Measurements from ENCODE around the gene MAGI1.

The MAGI1 gene

GRCh38 chr3:65713016-65713415 lies 325.7 kb downstream of the MAGI1 start:
- Histone ChIP-seq H3K36me3 (ENCODE audit: control insufficient read depth, insufficient read depth, low read length) (no peaks in the 10 kb centered on the region), H3K4me3 (ENCODE audit: low read length) (no peak overlapping the region), H3K9me3 (ENCODE audit: control insufficient read depth, insufficient read depth, low read length) (no peaks in the 10 kb centered on the region), H3K27ac (ENCODE audit: low read length) (no peak overlapping the region), H3K4me1 (ENCODE audit: control insufficient read depth, insufficient read depth, low read length) (peaks cover 2% of the 10 kb centered on the region; the same call in 1 of the 2 replicates), H3K27me3 (ENCODE audit: control insufficient read depth, insufficient read depth, low read length) (no peaks in the 10 kb centered on the region)
- DNase-seq (ENCODE audit: low read depth, low spot score), result no peak
- no CpG with 5 or more reads among the region's 1 CpG for WGBS (ENCODE audit: insufficient coverage, insufficient read length)

DNA sequence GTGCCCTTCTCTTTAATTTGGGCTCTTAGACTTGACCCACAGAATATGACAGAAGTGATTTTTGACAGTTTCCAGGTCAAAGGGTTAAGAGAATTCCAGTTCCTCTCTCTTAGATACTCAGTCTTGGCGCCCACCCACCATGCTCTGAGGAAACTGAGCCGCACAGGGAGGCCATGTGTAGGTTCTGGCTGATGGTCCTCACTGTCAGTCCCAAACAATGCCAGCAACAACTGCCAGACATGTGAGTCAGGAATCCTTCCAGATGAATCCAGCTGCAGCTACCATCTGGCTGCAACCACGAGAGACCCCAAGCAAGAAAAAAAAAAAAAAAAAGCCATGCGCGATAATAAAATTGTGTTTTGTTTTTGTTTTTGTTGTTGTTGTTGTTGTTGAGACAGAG lies 326.6 kb downstream of the MAGI1 start:
- no peaks in the 10 kb centered on the region for H3K9me3 ChIP-seq (ENCODE audit: control insufficient read depth, insufficient read depth, low read length)
- DNase-seq (ENCODE audit: low read depth, low spot score), result no peak
- no peak overlapping the region for H3K27ac ChIP-seq (ENCODE audit: low read length)
- H3K4me1 ChIP-seq (ENCODE audit: control insufficient read depth, insufficient read depth, low read length), result peaks cover 2% of the 10 kb centered on the region; the same call in 1 of the 2 replicates
- no peaks in the 10 kb centered on the region for H3K36me3 ChIP-seq (ENCODE audit: control insufficient read depth, insufficient read depth, low read length)
- H3K4me3 ChIP-seq (ENCODE audit: low read length), result no peak overlapping the region
- no peaks in the 10 kb centered on the region for H3K27me3 ChIP-seq (ENCODE audit: control insufficient read depth, insufficient read depth, low read length)
- WGBS (ENCODE audit: insufficient coverage, insufficient read length), result no CpG with 5 or more reads among the region's 5 CpGs

- H3K4me1 ChIP-seq (ENCODE audit: control insufficient read depth, insufficient read depth, low read length), result 0 out of 2 replicates have a peak, but pooled peaks cover 1% of the 10 kb centered on the region
- H3K36me3 ChIP-seq (ENCODE audit: control insufficient read depth, insufficient read depth, low read length), result no peaks in the 10 kb centered on the region
- H3K27me3 ChIP-seq (ENCODE audit: control insufficient read depth, insufficient read depth, low read length), result no peaks in the 10 kb centered on the region
- H3K4me3 ChIP-seq (ENCODE audit: low read length), result no peak overlapping the region
- WGBS (ENCODE audit: insufficient coverage, insufficient read length), result no CpG with 5 or more reads among the region's 13 CpGs
- no peak overlapping the region for H3K27ac ChIP-seq (ENCODE audit: low read length)
- DNase-seq (ENCODE audit: low read depth, low spot score), result no peak
- H3K9me3 ChIP-seq (ENCODE audit: control insufficient read depth, insufficient read depth, low read length), result no peaks in the 10 kb centered on the region
Observed at GRCh38 chr3:65706776-65707568, 331.7 kb downstream of the MAGI1 start.

- no peak for DNase-seq (ENCODE audit: low read depth, low spot score)
- WGBS (ENCODE audit: insufficient coverage, insufficient read length), result no CpG with 5 or more reads among the region's 4 CpGs
- Histone ChIP-seq H3K9me3 (ENCODE audit: control insufficient read depth, insufficient read depth, low read length) (no peaks in the 10 kb centered on the region), H3K36me3 (ENCODE audit: control insufficient read depth, insufficient read depth, low read length) (no peaks in the 10 kb centered on the region), H3K27me3 (ENCODE audit: control insufficient read depth, insufficient read depth, low read length) (no peaks in the 10 kb centered on the region), H3K27ac (ENCODE audit: low read length) (no peak overlapping the region), H3K4me3 (ENCODE audit: low read length) (no peak overlapping the region), H3K4me1 (ENCODE audit: control insufficient read depth, insufficient read depth, low read length) (0 out of 2 replicates have a peak, but pooled peaks cover 1% of the 10 kb centered on the region)
Observed at GRCh38 chr3:65706301-65706700, 332.4 kb downstream of the MAGI1 start.

GRCh38 chr3:65703820-65704219 lies 334.9 kb downstream of the MAGI1 start:
- Histone ChIP-seq H3K4me1 (ENCODE audit: control insufficient read depth, insufficient read depth, low read length) (0 out of 2 replicates have a peak, but pooled peaks cover 1% of the 10 kb centered on the region), H3K27ac (ENCODE audit: low read length) (no peak overlapping the region), H3K27me3 (ENCODE audit: control insufficient read depth, insufficient read depth, low read length) (no peaks in the 10 kb centered on the region), H3K4me3 (ENCODE audit: low read length) (no peak overlapping the region), H3K36me3 (ENCODE audit: control insufficient read depth, insufficient read depth, low read length) (no peaks in the 10 kb centered on the region), H3K9me3 (ENCODE audit: control insufficient read depth, insufficient read depth, low read length) (no peaks in the 10 kb centered on the region)
- WGBS (ENCODE audit: insufficient coverage, insufficient read length), result no CpG with 5 or more reads among the region's 2 CpGs
- DNase-seq (ENCODE audit: low read depth, low spot score), result no peak

- Histone ChIP-seq H3K36me3 (ENCODE audit: control insufficient read depth, insufficient read depth, low read length) (no peaks in the 10 kb centered on the region), H3K4me3 (ENCODE audit: low read length) (no peak overlapping the region), H3K9me3 (ENCODE audit: control insufficient read depth, insufficient read depth, low read length) (no peaks in the 10 kb centered on the region), H3K27me3 (ENCODE audit: control insufficient read depth, insufficient read depth, low read length) (no peaks in the 10 kb centered on the region), H3K27ac (ENCODE audit: low read length) (no peak overlapping the region), H3K4me1 (ENCODE audit: control insufficient read depth, insufficient read depth, low read length) (0 out of 2 replicates have a peak, but pooled peaks cover 1% of the 10 kb centered on the region)
- DNase-seq (ENCODE audit: low read depth, low spot score), result no peak
- WGBS (ENCODE audit: insufficient coverage, insufficient read length), result no CpG with 5 or more reads among the region's 5 CpGs
Observed at GRCh38 chr3:65703026-65703425, 335.7 kb downstream of the MAGI1 start.

DNA sequence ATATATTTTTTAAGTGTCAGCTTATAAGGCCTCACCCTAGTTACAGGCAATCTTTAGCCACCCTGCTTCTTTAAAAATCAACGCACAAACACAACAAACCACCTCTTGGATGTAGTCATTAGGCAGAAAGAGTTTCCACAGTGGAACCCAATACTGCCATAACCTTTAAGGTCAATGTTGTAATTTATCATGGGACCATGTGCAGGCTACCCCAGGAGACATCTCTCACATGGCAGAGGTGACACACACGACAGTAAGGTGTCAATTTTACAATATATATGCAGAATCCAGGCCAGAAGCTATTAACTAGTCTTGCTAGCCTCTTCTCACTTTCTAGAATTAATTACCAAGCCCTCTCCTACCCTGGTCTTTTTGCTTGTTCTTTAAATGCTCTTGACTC lies 336.5 kb downstream of the MAGI1 start:
- no peaks in the 10 kb centered on the region for H3K9me3 ChIP-seq (ENCODE audit: control insufficient read depth, insufficient read depth, low read length)
- no CpG with 5 or more reads among the region's 2 CpGs for WGBS (ENCODE audit: insufficient coverage, insufficient read length)
- 0 out of 2 replicates have a peak, but pooled peaks cover 1% of the 10 kb centered on the region for H3K4me1 ChIP-seq (ENCODE audit: control insufficient read depth, insufficient read depth, low read length)
- DNase-seq (ENCODE audit: low read depth, low spot score), result no peak
- no peaks in the 10 kb centered on the region for H3K36me3 ChIP-seq (ENCODE audit: control insufficient read depth, insufficient read depth, low read length)
- H3K27ac ChIP-seq (ENCODE audit: low read length), result no peak overlapping the region
- H3K4me3 ChIP-seq (ENCODE audit: low read length), result no peak overlapping the region
- no peaks in the 10 kb centered on the region for H3K27me3 ChIP-seq (ENCODE audit: control insufficient read depth, insufficient read depth, low read length)

GRCh38 chr3:65701516-65701915 lies 337.2 kb downstream of the MAGI1 start:
- no peaks in the 10 kb centered on the region for H3K27me3 ChIP-seq (ENCODE audit: control insufficient read depth, insufficient read depth, low read length)
- H3K36me3 ChIP-seq (ENCODE audit: control insufficient read depth, insufficient read depth, low read length), result no peaks in the 10 kb centered on the region
- no peaks in the 10 kb centered on the region for H3K9me3 ChIP-seq (ENCODE audit: control insufficient read depth, insufficient read depth, low read length)
- H3K27ac ChIP-seq (ENCODE audit: low read length), result no peak overlapping the region
- 0 out of 2 replicates have a peak, but pooled peaks cover 1% of the 10 kb centered on the region for H3K4me1 ChIP-seq (ENCODE audit: control insufficient read depth, insufficient read depth, low read length)
- WGBS (ENCODE audit: insufficient coverage, insufficient read length), result no CpG with 5 or more reads among the region's 4 CpGs
- H3K4me3 ChIP-seq (ENCODE audit: low read length), result no peak overlapping the region
- DNase-seq (ENCODE audit: low read depth, low spot score), result no peak

GRCh38 chr3:65689436-65689835 lies 349.3 kb downstream of the MAGI1 start:
- WGBS (ENCODE audit: insufficient coverage, insufficient read length), result 100% methylated on average over 1 of the region's 3 CpGs
- H3K27me3 ChIP-seq (ENCODE audit: control insufficient read depth, insufficient read depth, low read length), result no peaks in the 10 kb centered on the region
- no peak overlapping the region for H3K27ac ChIP-seq (ENCODE audit: low read length)
- no peaks in the 10 kb centered on the region for H3K9me3 ChIP-seq (ENCODE audit: control insufficient read depth, insufficient read depth, low read length)
- no peak overlapping the region for H3K4me3 ChIP-seq (ENCODE audit: low read length)
- no peak for DNase-seq (ENCODE audit: low read depth, low spot score)
- H3K4me1 ChIP-seq (ENCODE audit: control insufficient read depth, insufficient read depth, low read length), result no peaks in the 10 kb centered on the region
- no peaks in the 10 kb centered on the region for H3K36me3 ChIP-seq (ENCODE audit: control insufficient read depth, insufficient read depth, low read length)

DNA sequence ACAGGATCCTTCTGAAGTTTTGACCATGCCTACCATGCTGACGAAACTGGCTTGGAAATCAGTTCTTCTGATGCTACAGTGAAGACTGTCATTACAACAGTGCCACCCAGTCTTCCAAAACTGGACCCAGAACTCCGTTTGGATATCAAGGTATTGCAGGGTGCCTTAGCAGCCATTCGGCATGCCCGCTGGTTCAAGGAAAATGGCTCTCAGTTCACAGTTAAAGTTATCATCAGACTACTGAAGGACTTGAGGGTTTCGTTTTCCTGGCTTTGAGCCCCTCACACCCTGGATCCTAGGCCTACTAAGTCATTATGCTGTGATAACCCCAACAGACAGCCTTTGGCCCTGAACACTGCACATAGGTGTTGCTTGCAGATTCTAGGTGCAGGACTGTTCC lies 351.0 kb downstream of the MAGI1 start:
- H3K27ac ChIP-seq (ENCODE audit: low read length), result no peak overlapping the region
- no peaks in the 10 kb centered on the region for H3K36me3 ChIP-seq (ENCODE audit: control insufficient read depth, insufficient read depth, low read length)
- no peaks in the 10 kb centered on the region for H3K27me3 ChIP-seq (ENCODE audit: control insufficient read depth, insufficient read depth, low read length)
- H3K9me3 ChIP-seq (ENCODE audit: control insufficient read depth, insufficient read depth, low read length), result no peaks in the 10 kb centered on the region
- H3K4me1 ChIP-seq (ENCODE audit: control insufficient read depth, insufficient read depth, low read length), result no peaks in the 10 kb centered on the region
- DNase-seq (ENCODE audit: low read depth, low spot score), result no peak
- WGBS (ENCODE audit: insufficient coverage, insufficient read length), result no CpG with 5 or more reads among the region's 5 CpGs
- H3K4me3 ChIP-seq (ENCODE audit: low read length), result no peak overlapping the region

Measured in iPS DF 6.9 (cell line).